Body of pancreas (tissue), 4 donors: ENCODE measurements around the gene POLR3A. TPM values are rescaled to one million over a fixed set of nuclear protein-coding genes. Genes with fewer than 3 reads are reported as not detected.

Experiments
- ATAC-seq: fragments of 150-250 bp; one replicate; pipeline ENCODE4 v1.9.1; 2016
- DNase-seq, 4 donors: peaks; one replicate each; pipeline ENCODE4 v3.0.0-alpha.2; 2019
- H3K27ac ChIP-seq, 4 donors: fragments of 200-600 bp; sonication (generic); 1 replicate in 3 of 4; 2 replicates in 1 of 4; pipeline versions ENCODE4 v1.5.1 to v1.6.1; 2016 to 2019; ENCODE audit warnings: mild to moderate bottlenecking in 1 of 4, mixed read lengths in 1 of 4, moderate library complexity in 1 of 4
- H3K27me3 ChIP-seq, 2 donors: fragments of 200-600 bp; sonication (generic); one replicate each; pipeline ENCODE4 v1.6.0; 2016; ENCODE audit warnings: mild to moderate bottlenecking in 1 of 2
- H3K36me3 ChIP-seq, 2 donors: fragments of 200-600 bp; sonication (generic); replicated peaks in 1 of 2; 2 replicates each; pipeline ENCODE4 v1.5.1; 2016; ENCODE audit warnings: low read depth in 2 of 2; ENCODE audit not compliant: insufficient read depth in 1 of 2
- H3K4me1 ChIP-seq: fragments of 200-600 bp; sonication (generic); one replicate; pipeline ENCODE4 v1.6.0; 2016
- H3K4me3 ChIP-seq, 2 donors: fragments of 200-600 bp; sonication (generic); 1 replicate in 1 of 2; 2 replicates in 1 of 2; pipeline ENCODE4 v1.5.1; 2016 to 2019
- H3K9me3 ChIP-seq, 3 donors: fragments of 200-600 bp; sonication (generic); 1 replicate in 2 of 3; 2 replicates in 1 of 3; pipeline ENCODE4 v1.5.1; 2016
- CTCF ChIP-seq, 7 experiments: fragments of 450-650 bp in 4 of 7; fragments of 200-600 bp in 3 of 7; sonication (generic) in 3 of 7; IDR thresholded peaks; one replicate each; pipeline ENCODE4 v1.5.1; 2016 to 2019; ENCODE audit warnings: antibody characterized with exemption in 7 of 7
- POLR2A ChIP-seq, 3 donors: fragments of 450-650 bp; IDR thresholded peaks; one replicate each; pipeline ENCODE4 v1.6.1; 2016; ENCODE audit warnings: antibody characterized with exemption in 3 of 3, mild to moderate bottlenecking in 2 of 3
- WGBS, 2 donors: methylation state at CpG; one replicate each; pipeline ENCODE4 v1.1.5; 2017; 5-methylcytosine and 5-hydroxymethylcytosine counted together
- intact Hi-C: fragments of 100-400 bp; cut with DNase I; formaldehyde crosslinking; loops from one replicate; pipeline ENCODE4 v1.15.1; 2023
- small RNA-seq: library from RNA; depleted of rRNA; stranded (forward); fragments of <200 nt; gene quantifications from one replicate; pipeline ENCODE3, GENCODE V24; 2016
- total RNA-seq, 2 donors: library from RNA; depleted of rRNA; stranded (reverse); fragments of >200 nt; gene quantifications; one replicate each; pipeline ENCODE4 v1.1.0, GENCODE V29; 2016

The POLR3A gene
- total RNA-seq, 2 donors from 2014 or later, result 7.9 to 10.4 TPM

GRCh38 chr10:77922055-77922454 is 107.3 kb downstream of the POLR3A start:
- 98% methylated on average over 4 to 5 of the region's 5 CpGs for WGBS, 2 donors
- intact Hi-C loops, result no loop called here

GRCh38 chr10:77921395-77921794 is 107.9 kb downstream of the POLR3A start:
- Histone ChIP-seq H3K27me3 (no peaks in the 10 kb centered on the region), H3K4me1 (peaks cover 34% of the 10 kb centered on the region), H3K36me3 (no peaks in the 10 kb centered on the region), H3K27ac (no peak overlapping the region), H3K4me3 (no peak overlapping the region), H3K9me3 (no peaks in the 10 kb centered on the region)
- intact Hi-C loops, result no loop called here
- no peak for TF ChIP-seq CTCF (IDR thresholded peaks at IDR 0.05)
- no peak for TF ChIP-seq POLR2A (IDR thresholded peaks at IDR 0.05)
- WGBS, 2 donors, result 60 to 93% methylated on average over 7 of the region's 7 CpGs
- DNase-seq (no peak), ATAC-seq (no peak)

More at GRCh38 chr10:77922055-77922454, 107.3 kb downstream of the POLR3A start:
- ATAC-seq (no peak), DNase-seq (no peak)
- H3K36me3 ChIP-seq, result no peaks in the 10 kb centered on the region
- H3K27ac ChIP-seq, result no peak overlapping the region
- no peak for TF ChIP-seq POLR2A (IDR thresholded peaks at IDR 0.05)
- no peak for TF ChIP-seq CTCF (IDR thresholded peaks at IDR 0.05)
- H3K4me3 ChIP-seq, result no peak overlapping the region
- no peaks in the 10 kb centered on the region for H3K27me3 ChIP-seq
- peaks cover 35% of the 10 kb centered on the region for H3K4me1 ChIP-seq
- H3K9me3 ChIP-seq, result no peaks in the 10 kb centered on the region

GRCh38 chr10:77920495-77920894 is 108.8 kb downstream of the POLR3A start:
- H3K4me1 ChIP-seq, result peaks cover 29% of the 10 kb centered on the region
- H3K4me3 ChIP-seq, result no peak overlapping the region
- intact Hi-C loops, result no loop called here
- no peaks in the 10 kb centered on the region for H3K27me3 ChIP-seq
- no peaks in the 10 kb centered on the region for H3K9me3 ChIP-seq
- TF ChIP-seq POLR2A (IDR thresholded peaks at IDR 0.05) (no peak), CTCF (IDR thresholded peaks at IDR 0.05) (no peak)
- no peak overlapping the region for H3K27ac ChIP-seq
- 49 to 75% methylated on average over 3 to 4 of the region's 4 CpGs for WGBS, 2 donors
- H3K36me3 ChIP-seq, result no peaks in the 10 kb centered on the region
- ATAC-seq (no peak), DNase-seq (no peak)

GRCh38 chr10:77919713-77920108 is 109.6 kb downstream of the POLR3A start:
- WGBS, 2 donors, result 31 to 46% methylated on average over 4 of the region's 4 CpGs
- DNase-seq, result no peak
- Histone ChIP-seq H3K27me3 (no peaks in the 10 kb centered on the region), H3K9me3 (no peaks in the 10 kb centered on the region), H3K4me1 (peaks cover 22% of the 10 kb centered on the region), H3K27ac (no peak overlapping the region), H3K4me3 (no peak overlapping the region), H3K36me3 (no peaks in the 10 kb centered on the region)
- TF ChIP-seq POLR2A (IDR thresholded peaks at IDR 0.05) (no peak), CTCF (IDR thresholded peaks at IDR 0.05) (no peak)
- ATAC-seq, result no peak
- intact Hi-C loops, result no loop called here

Small RNA genes lying within 50 kb of the gene (small RNA-seq; reads per million reads assigned to genes)
- gene RF00017, result not detected

Other genes starting within 250 kb of the POLR3A start
- gene DLG5, start 102.8 kb downstream of the POLR3A start, total RNA-seq, result 10 to 100 TPM; 22.6 to 35.6 TPM
- 1,000 to 10,000 TPM; 1,428 to 1,609 TPM for gene RPS24, start 4.3 kb upstream of the POLR3A start, total RNA-seq